ENCODE measurements around the gene SMC3.

The SMC3 gene

GRCh38 chr10:110561292-110561691, 6.2 kb upstream of the SMC3 start:
- no peak for TF ChIP-seq CTCF (IDR thresholded peaks at IDR 0.05; ENCODE audit: insufficient read depth, low read length, missing control alignments)
- H3K4me3 ChIP-seq (ENCODE audit: low read depth, low read length): no peak overlapping the region
- no peak for DNase-seq (ENCODE audit: low read depth, low spot score)
- ChIA-PET CTCF (interaction anchor here (1.8 to 6.5 kb wide), 4 partner anchors 11 to 255 kb away, joined by 4 to 84 read pairs (median 12); no protein-coding TSS in a partner anchor), POLR2A (no interaction called here)

- ChIA-PET CTCF (interaction anchor here (1.4 to 6.5 kb wide), 4 partner anchors 14 to 256 kb away, joined by 4 to 84 read pairs (median 9); no protein-coding TSS in a partner anchor), POLR2A (no interaction called here)
- no peak for DNase-seq (ENCODE audit: low read depth, low spot score)
Observed at GRCh38 chr10:110562348-110562747, 5.1 kb upstream of the SMC3 start.

GRCh38 chr10:110563132-110563531, 4.4 kb upstream of the SMC3 start:
- H3K4me3 ChIP-seq (ENCODE audit: low read depth, low read length): no peak overlapping the region
- TF ChIP-seq CTCF (IDR thresholded peaks at IDR 0.05; ENCODE audit: insufficient read depth, low read length, missing control alignments): no peak
- CTCF ChIA-PET: interaction anchor here (1.8 to 6.5 kb wide), 4 partner anchors 8 to 257 kb away, joined by 4 to 84 read pairs (median 10); no protein-coding TSS in a partner anchor
- POLR2A ChIA-PET: no interaction called here
- DNase-seq (ENCODE audit: low read depth, low spot score): no peak

More at GRCh38 chr10:110562348-110562747, 5.1 kb upstream of the SMC3 start:
- TF ChIP-seq CTCF (IDR thresholded peaks at IDR 0.05; ENCODE audit: insufficient read depth, low read length, missing control alignments): no peak
- H3K4me3 ChIP-seq (ENCODE audit: low read depth, low read length): no peak overlapping the region

- no peak for TF ChIP-seq CTCF (IDR thresholded peaks at IDR 0.05; ENCODE audit: insufficient read depth, low read length, missing control alignments)
- POLR2A ChIA-PET: interaction anchor here (0.6 kb wide), 1 partner anchor 261 kb away, joined by 4 read pairs; no protein-coding TSS in a partner anchor
- CTCF ChIA-PET: interaction anchor here (0.6 to 6.5 kb wide), 9 partner anchors 10 to 262 kb away, joined by 3 to 84 read pairs (median 3); partner anchors contain the start of gene SMNDC1
- no peak for DNase-seq (ENCODE audit: low read depth, low spot score)
- peak overlapping the region; percentile 84 for H3K4me3 ChIP-seq (ENCODE audit: low read depth, low read length)
Observed at GRCh38 chr10:110566472-110567200, 859 bp upstream of the SMC3 start.

GRCh38 chr10:110568055-110568735, 700 bp downstream of the SMC3 start:
- ChIA-PET CTCF (interaction anchor here (3.5 kb wide), 1 partner anchor 262 kb away, joined by 29 read pairs; the partner anchor contains the start of gene SMNDC1), POLR2A (no interaction called here)
- TF ChIP-seq CTCF (IDR thresholded peaks at IDR 0.05; ENCODE audit: insufficient read depth, low read length, missing control alignments): no peak
- H3K4me3 ChIP-seq (ENCODE audit: low read depth, low read length): peak overlapping the region; percentile 84
- DNase-seq (ENCODE audit: low read depth, low spot score): no peak

- POLR2A ChIA-PET: no interaction called here
- TF ChIP-seq CTCF (IDR thresholded peaks at IDR 0.05; ENCODE audit: insufficient read depth, low read length, missing control alignments): no peak
- no peak for DNase-seq (ENCODE audit: low read depth, low spot score)
- peak overlapping the region; percentile 9 for H3K4me3 ChIP-seq (ENCODE audit: low read depth, low read length)
- CTCF ChIA-PET: interaction anchor here (1.0 to 3.5 kb wide), 4 partner anchors 15 to 263 kb away, joined by 3 to 29 read pairs (median 4); partner anchors contain the start of gene SMNDC1
Observed at GRCh38 chr10:110569122-110569521, 1.6 kb downstream of the SMC3 start.

Measured in AG04449 (cell line).